H1 (cell line): ENCODE data around the gene RIGI.

Experiments
- ATF3 ChIP-seq: IDR thresholded peaks from 2 replicates; pipeline ENCODE4 v1.6.1; 2011; ENCODE audit warnings: low read depth, mild to moderate bottlenecking, low read length; ENCODE audit not compliant: insufficient read depth
- CEBPB ChIP-seq: IDR thresholded peaks from 2 replicates; pipeline ENCODE4 v1.6.1; 2012; ENCODE audit warnings: low read depth, low read length
- EZH2 ChIP-seq: fragments of 200-600 bp; sonication (generic); IDR thresholded peaks from 2 replicates; pipeline ENCODE4 v1.7.1; 2012; ENCODE audit warnings: low read depth, mild to moderate bottlenecking, moderate library complexity, low read length, inconsistent platforms; ENCODE audit not compliant: severe bottlenecking
- HDAC6 ChIP-seq: IDR thresholded peaks from one replicate; pipeline ENCODE4 v1.7.1; 2012; ENCODE audit warnings: low read depth, mild to moderate bottlenecking, inconsistent platforms, low read length, moderate library complexity
- POLR2A ChIP-seq, 2 experiments: IDR thresholded peaks; 1 replicate in 1 of 2; 2 replicates in 1 of 2; pipeline ENCODE4 v1.6.1; 2011; ENCODE audit warnings: low read depth in 2 of 2, low read length in 2 of 2, mild to moderate bottlenecking in 2 of 2; ENCODE audit errors: control extremely low read depth in 1 of 2
- SIN3A ChIP-seq, 2 experiments: IDR thresholded peaks in 1 of 2; conservative IDR thresholded peaks in 1 of 2; 2 replicates each; pipeline ENCODE4 v1.6.1; 2011 to 2012; ENCODE audit warnings: low read length in 2 of 2, improper control_type of control experiment in 1 of 2, low read depth in 1 of 2, mild to moderate bottlenecking in 1 of 2
- TAF1 ChIP-seq: IDR thresholded peaks from 2 replicates; pipeline ENCODE4 v1.6.1; 2011; ENCODE audit warnings: mild to moderate bottlenecking, low read depth, low read length
- TF ChIP-seq, protein P1 (sequence below), 3 experiments: IDR thresholded peaks; 1 replicate in 2 of 3; 2 replicates in 1 of 3; pipeline versions ENCODE4 v1.5.1 to v1.6.1; 2011; ENCODE audit warnings: low read length in 3 of 3, mild to moderate bottlenecking in 3 of 3, inconsistent platforms in 2 of 3, low read depth in 1 of 3, moderate library complexity in 1 of 3; ENCODE audit not compliant: insufficient read depth in 1 of 3; ENCODE audit errors: control extremely low read depth in 1 of 3

DNA sequence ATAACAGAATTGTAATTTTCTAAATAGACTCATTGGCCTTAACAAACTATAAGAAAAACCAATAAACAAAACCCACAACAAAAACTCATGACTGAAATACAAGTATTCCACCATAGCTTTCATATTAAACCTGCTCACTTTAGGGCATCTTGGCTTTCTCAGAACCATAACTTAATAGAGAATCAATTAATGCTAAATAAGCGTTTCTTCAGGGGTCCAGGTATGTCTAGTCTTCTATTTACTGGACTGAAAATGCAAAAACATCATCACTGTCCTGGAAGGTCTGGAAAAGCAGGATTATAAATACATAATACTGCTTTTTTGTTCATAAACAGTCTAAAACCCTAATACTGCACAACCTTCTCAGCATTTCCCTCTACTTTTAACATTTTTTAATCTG is 19.9 kb upstream of the RIGI start:
- no peak for TF ChIP-seq CEBPB
- TF ChIP-seq TAF1, result no peak
- no peak for TF ChIP-seq EZH2
- no peak for TF ChIP-seq ATF3
- TF ChIP-seq, protein P1, sequence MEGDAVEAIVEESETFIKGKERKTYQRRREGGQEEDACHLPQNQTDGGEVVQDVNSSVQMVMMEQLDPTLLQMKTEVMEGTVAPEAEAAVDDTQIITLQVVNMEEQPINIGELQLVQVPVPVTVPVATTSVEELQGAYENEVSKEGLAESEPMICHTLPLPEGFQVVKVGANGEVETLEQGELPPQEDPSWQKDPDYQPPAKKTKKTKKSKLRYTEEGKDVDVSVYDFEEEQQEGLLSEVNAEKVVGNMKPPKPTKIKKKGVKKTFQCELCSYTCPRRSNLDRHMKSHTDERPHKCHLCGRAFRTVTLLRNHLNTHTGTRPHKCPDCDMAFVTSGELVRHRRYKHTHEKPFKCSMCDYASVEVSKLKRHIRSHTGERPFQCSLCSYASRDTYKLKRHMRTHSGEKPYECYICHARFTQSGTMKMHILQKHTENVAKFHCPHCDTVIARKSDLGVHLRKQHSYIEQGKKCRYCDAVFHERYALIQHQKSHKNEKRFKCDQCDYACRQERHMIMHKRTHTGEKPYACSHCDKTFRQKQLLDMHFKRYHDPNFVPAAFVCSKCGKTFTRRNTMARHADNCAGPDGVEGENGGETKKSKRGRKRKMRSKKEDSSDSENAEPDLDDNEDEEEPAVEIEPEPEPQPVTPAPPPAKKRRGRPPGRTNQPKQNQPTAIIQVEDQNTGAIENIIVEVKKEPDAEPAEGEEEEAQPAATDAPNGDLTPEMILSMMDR (IDR thresholded peaks at IDR 0.05; ENCODE audit: control extremely low read depth in 1 of 3, insufficient read depth in 1 of 3, low read depth in 1 of 3, low read length in 3 of 3), result no peak
- TF ChIP-seq SIN3A (conservative IDR thresholded peaks at IDR 0.05 in 1 of 2, IDR thresholded peaks at IDR 0.05 in 1 of 2; ENCODE audit: low read depth in 1 of 2, low read length in 2 of 2), result no peak
- no peak for TF ChIP-seq HDAC6
- no peak for TF ChIP-seq POLR2A (IDR thresholded peaks at IDR 0.05; ENCODE audit: control extremely low read depth in 1 of 2, low read depth in 2 of 2, low read length in 2 of 2)
